Lower lobe of right lung (tissue), 2 donors: ENCODE data around the gene OGFOD1. TPM values are rescaled to one million over a fixed set of nuclear protein-coding genes. Genes with fewer than 3 reads are reported as not detected.

Experiments
- ATAC-seq, 2 donors: fragments of 200-7000 bp; cut with Tn5 transposase; one replicate each; pipeline ENCODE4 v1.9.1; 2020 to 2022; ENCODE audit warnings: mild to moderate bottlenecking in 2 of 2, moderate library complexity in 2 of 2
- DNase-seq: peaks from one replicate; pipeline ENCODE4 v3.0.0-alpha.2; 2020
- H3K27ac ChIP-seq: fragments of 200-600 bp; one replicate; pipeline ENCODE4 v1.8.0; 2022
- H3K27me3 ChIP-seq: fragments of 200-600 bp; one replicate; pipeline ENCODE4 v1.8.0; 2022; ENCODE audit warnings: low read depth
- H3K36me3 ChIP-seq: fragments of 200-600 bp; one replicate; pipeline ENCODE4 v1.8.0; 2022; ENCODE audit warnings: mild to moderate bottlenecking
- H3K4me1 ChIP-seq: fragments of 200-600 bp; one replicate; pipeline ENCODE4 v1.8.0; 2022
- H3K4me3 ChIP-seq: fragments of 200-600 bp; one replicate; pipeline ENCODE4 v1.8.0; 2022; ENCODE audit warnings: mild to moderate bottlenecking
- H3K9me3 ChIP-seq: fragments of 200-600 bp; one replicate; pipeline ENCODE4 v1.8.0; 2022
- CTCF ChIP-seq: fragments of 200-600 bp; IDR thresholded peaks from one replicate; pipeline ENCODE4 v1.8.0; 2022; ENCODE audit warnings: antibody characterized with exemption, mild to moderate bottlenecking
- intact Hi-C: fragments of 100-400 bp; cut with DNase I; formaldehyde crosslinking; loops from one replicate; pipeline ENCODE4 v1.11.0; 2022
- total RNA-seq: library from RNA; stranded (reverse); fragmentation: NEBNext Ultra II Directional; extraction: Animal tissue kit (Norgen Biotek cat#: 25700); gene quantifications from one replicate; pipeline ENCODE4 v1.2.1, GENCODE V29; 2021
- donor health status: DM: no; HTN: yes; CAD: no; lungs with severe emphysema.

OGFOD1 gene
- total RNA-seq, 1 donor from 2014 or later, result 26.8 TPM

GRCh38 chr16:56513091-56513490 lies 61.7 kb downstream of the OGFOD1 start:
- TF ChIP-seq CTCF, result no peak
- Histone ChIP-seq H3K27ac (no peak overlapping the region), H3K4me1 (peaks cover 25% of the 10 kb centered on the region), H3K4me3 (no peak overlapping the region), H3K9me3 (no peaks in the 10 kb centered on the region), H3K36me3 (peaks cover 43% of the 10 kb centered on the region), H3K27me3 (no peaks in the 10 kb centered on the region)
- no peak for DNase-seq
- intact Hi-C loops, result loop anchor here (10.0 kb wide), 1 partner anchor 192 kb away; no protein-coding TSS in a partner anchor
- no peak for ATAC-seq

- peaks cover 34% of the 10 kb centered on the region for H3K36me3 ChIP-seq
- DNase-seq (no peak), ATAC-seq (peak; percentile 77 to 88)
- peak; percentile 63 for TF ChIP-seq CTCF
- no peaks in the 10 kb centered on the region for H3K9me3 ChIP-seq
- H3K27me3 ChIP-seq, result no peaks in the 10 kb centered on the region
- intact Hi-C loops, result loop anchor here (10.0 kb wide), 1 partner anchor 191 kb away; no protein-coding TSS in a partner anchor
- H3K4me3 ChIP-seq, result no peak overlapping the region
- peaks cover 30% of the 10 kb centered on the region for H3K4me1 ChIP-seq
- H3K27ac ChIP-seq, result no peak overlapping the region
Observed at GRCh38 chr16:56513972-56514371, 62.6 kb downstream of the OGFOD1 start.

- intact Hi-C loops, result loop anchor here (10.0 kb wide), 1 partner anchor 190 kb away; no protein-coding TSS in a partner anchor
- Histone ChIP-seq H3K4me1 (peaks cover 33% of the 10 kb centered on the region), H3K36me3 (peaks cover 25% of the 10 kb centered on the region)
Observed at GRCh38 chr16:56514845-56515244, 63.5 kb downstream of the OGFOD1 start.

GRCh38 chr16:56515665-56516064 lies 64.3 kb downstream of the OGFOD1 start:
- peaks cover 39% of the 10 kb centered on the region for H3K4me1 ChIP-seq
- no peak overlapping the region for H3K27ac ChIP-seq
- H3K27me3 ChIP-seq, result no peaks in the 10 kb centered on the region
- no peaks in the 10 kb centered on the region for H3K9me3 ChIP-seq
- DNase-seq, result no peak
- H3K36me3 ChIP-seq, result peaks cover 17% of the 10 kb centered on the region
- no peak for ATAC-seq
- H3K4me3 ChIP-seq, result no peak overlapping the region
- intact Hi-C loops, result loop anchor here (10.0 kb wide), 1 partner anchor 189 kb away; no protein-coding TSS in a partner anchor
- no peak for TF ChIP-seq CTCF

More at GRCh38 chr16:56514845-56515244, 63.5 kb downstream of the OGFOD1 start:
- no peak overlapping the region for H3K27ac ChIP-seq
- ATAC-seq (peak in 1 of 2 donors; percentile 13), DNase-seq (no peak)
- H3K9me3 ChIP-seq, result no peaks in the 10 kb centered on the region
- H3K4me3 ChIP-seq, result no peak overlapping the region
- no peak for TF ChIP-seq CTCF
- H3K27me3 ChIP-seq, result no peaks in the 10 kb centered on the region

DNA sequence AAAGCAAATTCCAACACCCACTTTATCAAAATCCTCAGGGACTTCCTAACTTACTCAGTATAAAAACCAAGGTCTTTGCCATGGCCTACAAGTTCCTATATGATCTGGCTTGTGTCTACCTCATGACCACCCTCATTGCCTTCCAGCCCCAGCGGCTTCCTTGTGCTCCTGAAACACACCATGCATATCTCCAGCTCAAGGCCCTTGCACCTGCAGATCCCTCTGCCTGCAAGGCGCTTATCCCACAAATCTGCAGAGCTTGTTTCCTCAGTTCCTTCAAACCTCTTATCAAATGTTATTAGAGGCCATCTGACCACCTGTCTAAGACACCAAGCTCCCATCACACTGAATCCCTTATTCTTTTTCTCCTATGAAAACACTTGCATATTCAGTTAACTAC lies 65.9 kb downstream of the OGFOD1 start:
- TF ChIP-seq CTCF, result no peak
- no peak overlapping the region for H3K27ac ChIP-seq

More for the DNA sequence above, 65.9 kb downstream of the OGFOD1 start:
- Histone ChIP-seq H3K9me3 (no peaks in the 10 kb centered on the region), H3K36me3 (peaks cover 8% of the 10 kb centered on the region), H3K4me1 (peaks cover 40% of the 10 kb centered on the region), H3K27me3 (no peaks in the 10 kb centered on the region), H3K4me3 (no peak overlapping the region)
- intact Hi-C loops, result loop anchor here (10.0 kb wide), 1 partner anchor 188 kb away; no protein-coding TSS in a partner anchor
- no peak for ATAC-seq
- DNase-seq, result no peak
